ENCODE results near the gene MYO1D. TPM values are rescaled to one million over a fixed set of nuclear protein-coding genes. Genes with fewer than 3 reads are reported as not detected.

Gene MYO1D
- total and polyA plus RNA-seq, 4 donors: 4.5 to 22.9 (median 13.3) TPM

DNA sequence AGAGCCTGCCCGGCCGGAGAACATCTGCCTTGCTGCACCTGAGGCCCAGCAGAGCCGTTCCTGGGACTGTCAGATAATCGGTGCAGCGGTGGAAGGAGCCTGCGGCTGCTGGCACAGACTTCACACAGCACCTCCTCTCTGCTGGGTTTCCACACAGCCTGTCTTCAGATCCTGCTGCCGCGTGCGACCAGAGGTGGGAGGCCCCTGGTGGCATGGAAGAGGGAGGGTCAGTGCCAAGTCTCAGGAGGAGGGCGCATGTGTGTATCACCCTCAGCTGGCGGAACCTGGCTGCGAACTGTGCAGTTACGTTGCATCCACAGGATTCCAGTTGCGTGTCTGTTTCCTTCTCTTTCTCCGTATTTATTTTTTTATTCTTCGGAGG is 386.8 kb downstream of the MYO1D start:
- TF ChIP-seq RXRA (IDR thresholded peaks at IDR 0.05) (no peak), SP1 (IDR thresholded peaks at IDR 0.05) (no peak), ZBTB33 (IDR thresholded peaks at IDR 0.05) (no peak), ATF3 (IDR thresholded peaks at IDR 0.05) (no peak), GABPA (IDR thresholded peaks at IDR 0.05 in 1 of 2, conservative IDR thresholded peaks at IDR 0.05 in 1 of 2) (no peak), FOXA2 (IDR thresholded peaks at IDR 0.05) (no peak), YY1 (IDR thresholded peaks at IDR 0.05) (no peak), JUND (IDR thresholded peaks at IDR 0.05) (no peak), HNF4A (conservative IDR thresholded peaks at IDR 0.05) (no peak), HNF4G (IDR thresholded peaks at IDR 0.05) (no peak), TAF1 (conservative IDR thresholded peaks at IDR 0.05) (no peak), EGR1 (IDR thresholded peaks at IDR 0.05; ENCODE audit: low read depth in 2 of 2) (no peak), CTCF (IDR thresholded peaks at IDR 0.05; ENCODE audit: low read depth, low read length, missing input control) (no peak), RAD21 (IDR thresholded peaks at IDR 0.05) (no peak), FOXA1 (IDR thresholded peaks at IDR 0.05) (no peak)
- TF ChIP-seq, protein P1, sequence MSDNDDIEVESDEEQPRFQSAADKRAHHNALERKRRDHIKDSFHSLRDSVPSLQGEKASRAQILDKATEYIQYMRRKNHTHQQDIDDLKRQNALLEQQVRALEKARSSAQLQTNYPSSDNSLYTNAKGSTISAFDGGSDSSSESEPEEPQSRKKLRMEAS (IDR thresholded peaks at IDR 0.05): no peak
- TF ChIP-seq, protein P2, sequence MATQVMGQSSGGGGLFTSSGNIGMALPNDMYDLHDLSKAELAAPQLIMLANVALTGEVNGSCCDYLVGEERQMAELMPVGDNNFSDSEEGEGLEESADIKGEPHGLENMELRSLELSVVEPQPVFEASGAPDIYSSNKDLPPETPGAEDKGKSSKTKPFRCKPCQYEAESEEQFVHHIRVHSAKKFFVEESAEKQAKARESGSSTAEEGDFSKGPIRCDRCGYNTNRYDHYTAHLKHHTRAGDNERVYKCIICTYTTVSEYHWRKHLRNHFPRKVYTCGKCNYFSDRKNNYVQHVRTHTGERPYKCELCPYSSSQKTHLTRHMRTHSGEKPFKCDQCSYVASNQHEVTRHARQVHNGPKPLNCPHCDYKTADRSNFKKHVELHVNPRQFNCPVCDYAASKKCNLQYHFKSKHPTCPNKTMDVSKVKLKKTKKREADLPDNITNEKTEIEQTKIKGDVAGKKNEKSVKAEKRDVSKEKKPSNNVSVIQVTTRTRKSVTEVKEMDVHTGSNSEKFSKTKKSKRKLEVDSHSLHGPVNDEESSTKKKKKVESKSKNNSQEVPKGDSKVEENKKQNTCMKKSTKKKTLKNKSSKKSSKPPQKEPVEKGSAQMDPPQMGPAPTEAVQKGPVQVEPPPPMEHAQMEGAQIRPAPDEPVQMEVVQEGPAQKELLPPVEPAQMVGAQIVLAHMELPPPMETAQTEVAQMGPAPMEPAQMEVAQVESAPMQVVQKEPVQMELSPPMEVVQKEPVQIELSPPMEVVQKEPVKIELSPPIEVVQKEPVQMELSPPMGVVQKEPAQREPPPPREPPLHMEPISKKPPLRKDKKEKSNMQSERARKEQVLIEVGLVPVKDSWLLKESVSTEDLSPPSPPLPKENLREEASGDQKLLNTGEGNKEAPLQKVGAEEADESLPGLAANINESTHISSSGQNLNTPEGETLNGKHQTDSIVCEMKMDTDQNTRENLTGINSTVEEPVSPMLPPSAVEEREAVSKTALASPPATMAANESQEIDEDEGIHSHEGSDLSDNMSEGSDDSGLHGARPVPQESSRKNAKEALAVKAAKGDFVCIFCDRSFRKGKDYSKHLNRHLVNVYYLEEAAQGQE (IDR thresholded peaks at IDR 0.05): no peak
- Histone ChIP-seq H3K36me3 (ENCODE audit: control insufficient read depth in 4 of 4, insufficient read depth in 3 of 4, low read depth in 1 of 4, low read length in 3 of 4) (no peaks in the 10 kb centered on the region), H3K4me3 (ENCODE audit: low read depth in 1 of 3, low read length in 3 of 3) (no peak overlapping the region), H3K4me1 (ENCODE audit: control insufficient read depth in 4 of 4, insufficient read depth in 4 of 4, low read length in 3 of 4) (peaks cover 8 to 17% (median 11%) of the 10 kb centered on the region in 4 donors), H3K27ac (ENCODE audit: low read depth in 1 of 2, low read length in 2 of 2) (no peak overlapping the region), H3K9ac (ENCODE audit: low read depth in 1 of 2, low read length in 2 of 2) (no peak overlapping the region), H3K27me3 (ENCODE audit: control insufficient read depth in 4 of 4, insufficient read depth in 4 of 4, low read length in 3 of 4) (no peaks in the 10 kb centered on the region), H3K9me3 (ENCODE audit: control insufficient read depth in 4 of 4, low read length in 3 of 4) (no peaks in the 10 kb centered on the region)
- no peak for DNase-seq (ENCODE audit: low spot score)
- WGBS: 94% methylated on average over 16 of the region's 16 CpGs

Measured in liver (tissue), 9 donors.